DND-41 (cell line): Measurements from ENCODE around the gene UGT2B15.
"Not testable (repeated sequence)": the region's sequence is repeated elsewhere in the genome, so short reads cannot be mapped to it uniquely, and the experiment has no call there.

Source experiments
- ATAC-seq: fragments of 200-7000 bp; cut with Tn5 transposase; 3 replicates; pipeline ENCODE4 v1.9.1; 2021; ENCODE audit warnings: low read depth; ENCODE audit not compliant: insufficient read depth
- DNase-seq: peaks from one replicate; pipeline ENCODE4 v3.0.0-alpha.2; 2020
- H2AFZ ChIP-seq: 2 replicates; pipeline ENCODE4 v1.6.0; 2012; ENCODE audit warnings: low read depth, low read length
- H3K27ac ChIP-seq: 2 replicates; pipeline ENCODE4 v1.5.1; 2012; ENCODE audit warnings: low read length, inconsistent platforms
- H3K27me3 ChIP-seq: fragments of 200-600 bp; sonication (generic); 2 replicates; pipeline ENCODE4 v1.6.0; 2012; ENCODE audit warnings: low read length, mild to moderate bottlenecking, inconsistent platforms; ENCODE audit not compliant: insufficient read depth, poor library complexity
- H3K36me3 ChIP-seq: 2 replicates; pipeline ENCODE4 v1.5.1; 2012; ENCODE audit warnings: low read length, inconsistent platforms; ENCODE audit not compliant: insufficient read depth
- H3K4me1 ChIP-seq: 2 replicates; pipeline ENCODE4 v1.5.1; 2012; ENCODE audit warnings: mild to moderate bottlenecking, low read length; ENCODE audit not compliant: insufficient read depth
- H3K4me2 ChIP-seq: 2 replicates; pipeline ENCODE4 v1.6.0; 2012; ENCODE audit warnings: mild to moderate bottlenecking, moderate library complexity, low read length, inconsistent platforms; ENCODE audit not compliant: insufficient read depth
- H3K4me3 ChIP-seq, 2 experiments: fragments of 200-600 bp in 1 of 2; shearing (Covaris generic) in 1 of 2; 2 replicates each; pipeline ENCODE4 v1.5.1; 2012 to 2016; ENCODE audit warnings: inconsistent platforms in 2 of 2, low read length in 2 of 2, mild to moderate bottlenecking in 2 of 2, low read depth in 1 of 2, moderate library complexity in 1 of 2
- H3K79me2 ChIP-seq: 2 replicates; pipeline ENCODE4 v1.6.0; 2012; ENCODE audit warnings: low read length, inconsistent platforms; ENCODE audit not compliant: insufficient read depth
- H3K9ac ChIP-seq: 2 replicates; pipeline ENCODE4 v1.6.0; 2012; ENCODE audit warnings: low read depth, mild to moderate bottlenecking, inconsistent platforms, low read length, moderate library complexity
- H3K9me3 ChIP-seq: 2 replicates; pipeline ENCODE4 v1.5.1; 2012; ENCODE audit warnings: low read length, moderate library complexity, mild to moderate bottlenecking, inconsistent platforms; ENCODE audit not compliant: insufficient read depth, severe bottlenecking
- H4K20me1 ChIP-seq: 2 replicates; pipeline ENCODE4 v1.6.0; 2012; ENCODE audit warnings: low read length; ENCODE audit not compliant: insufficient read depth
- EZH2 ChIP-seq: IDR thresholded peaks from 3 replicates; pipeline ENCODE4 v1.6.1; 2012; ENCODE audit warnings: borderline replicate concordance, low read depth, mild to moderate bottlenecking, moderate library complexity, low read length, inconsistent platforms; ENCODE audit not compliant: severe bottlenecking
- TF ChIP-seq, protein P1 (sequence below): IDR thresholded peaks from 2 replicates; pipeline ENCODE4 v1.5.1; 2012; ENCODE audit warnings: borderline replicate concordance, low read length, moderate library complexity, mild to moderate bottlenecking; ENCODE audit not compliant: poor library complexity, severe bottlenecking; ENCODE audit errors: extremely low read depth

The UGT2B15 gene

GRCh38 chr4:68683034-68683433, 12.6 kb upstream of the UGT2B15 start:
- Histone ChIP-seq H3K4me3 (no peak overlapping the region), H3K9me3 (no peaks in the 10 kb centered on the region), H3K36me3 (no peaks in the 10 kb centered on the region), H3K4me2 (no peak overlapping the region), H2AFZ (no peak overlapping the region), H3K9ac (no peak overlapping the region), H3K27ac (no peak overlapping the region), H3K4me1 (no peaks in the 10 kb centered on the region), H4K20me1 (no peaks in the 10 kb centered on the region), H3K79me2 (no peaks in the 10 kb centered on the region), H3K27me3 (no peaks in the 10 kb centered on the region)
- DNase-seq (no peak), ATAC-seq (no peak)
- no peak for TF ChIP-seq EZH2
- TF ChIP-seq, protein P1, sequence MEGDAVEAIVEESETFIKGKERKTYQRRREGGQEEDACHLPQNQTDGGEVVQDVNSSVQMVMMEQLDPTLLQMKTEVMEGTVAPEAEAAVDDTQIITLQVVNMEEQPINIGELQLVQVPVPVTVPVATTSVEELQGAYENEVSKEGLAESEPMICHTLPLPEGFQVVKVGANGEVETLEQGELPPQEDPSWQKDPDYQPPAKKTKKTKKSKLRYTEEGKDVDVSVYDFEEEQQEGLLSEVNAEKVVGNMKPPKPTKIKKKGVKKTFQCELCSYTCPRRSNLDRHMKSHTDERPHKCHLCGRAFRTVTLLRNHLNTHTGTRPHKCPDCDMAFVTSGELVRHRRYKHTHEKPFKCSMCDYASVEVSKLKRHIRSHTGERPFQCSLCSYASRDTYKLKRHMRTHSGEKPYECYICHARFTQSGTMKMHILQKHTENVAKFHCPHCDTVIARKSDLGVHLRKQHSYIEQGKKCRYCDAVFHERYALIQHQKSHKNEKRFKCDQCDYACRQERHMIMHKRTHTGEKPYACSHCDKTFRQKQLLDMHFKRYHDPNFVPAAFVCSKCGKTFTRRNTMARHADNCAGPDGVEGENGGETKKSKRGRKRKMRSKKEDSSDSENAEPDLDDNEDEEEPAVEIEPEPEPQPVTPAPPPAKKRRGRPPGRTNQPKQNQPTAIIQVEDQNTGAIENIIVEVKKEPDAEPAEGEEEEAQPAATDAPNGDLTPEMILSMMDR = no peak

DNA sequence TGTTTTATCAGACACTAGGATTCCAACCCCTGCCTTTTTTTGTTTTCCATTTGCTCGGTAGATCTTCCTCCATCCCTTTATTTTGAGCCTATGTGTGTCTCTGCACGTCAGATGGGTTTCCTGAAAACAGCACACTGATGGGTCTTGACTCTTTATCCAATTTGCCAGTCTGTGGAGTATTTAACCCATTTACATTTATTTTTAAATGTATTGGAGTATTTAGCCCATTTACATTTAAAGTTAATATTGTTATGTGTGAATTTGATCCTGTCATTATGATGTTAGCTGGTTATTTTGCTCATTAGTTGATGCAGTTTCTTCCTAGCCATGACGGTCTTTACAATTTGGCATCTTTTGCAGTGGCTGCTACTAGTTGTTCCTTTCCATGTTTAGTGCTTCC, 10.8 kb upstream of the UGT2B15 start:
- H3K4me3 ChIP-seq, ATAC-seq, H3K79me2 ChIP-seq, H3K27ac ChIP-seq, H2AFZ ChIP-seq, H3K9ac ChIP-seq, H3K4me2 ChIP-seq, DNase-seq, H3K9me3 ChIP-seq, H3K4me1 ChIP-seq, H3K36me3 ChIP-seq, H4K20me1 ChIP-seq, H3K27me3 ChIP-seq: not testable (repeated sequence)

GRCh38 chr4:68673143-68673542, 2.7 kb upstream of the UGT2B15 start:
- Histone ChIP-seq H4K20me1 (no peaks in the 10 kb centered on the region), H3K4me3 (no peak overlapping the region), H3K9ac (no peak overlapping the region), H3K4me2 (no peak overlapping the region), H3K27ac (no peak overlapping the region), H3K9me3 (no peaks in the 10 kb centered on the region), H3K36me3 (no peaks in the 10 kb centered on the region), H3K79me2 (no peaks in the 10 kb centered on the region), H2AFZ (no peak overlapping the region), H3K4me1 (no peaks in the 10 kb centered on the region), H3K27me3 (no peaks in the 10 kb centered on the region)
- no peak for TF ChIP-seq EZH2
- TF ChIP-seq, protein P1 = no peak
- ATAC-seq (no peak), DNase-seq (no peak)

- not testable (repeated sequence) for H3K4me3 ChIP-seq, H3K9ac ChIP-seq, H3K27me3 ChIP-seq, ATAC-seq, H3K4me2 ChIP-seq, H3K79me2 ChIP-seq, H3K36me3 ChIP-seq, H4K20me1 ChIP-seq, H3K9me3 ChIP-seq, H2AFZ ChIP-seq, H3K4me1 ChIP-seq, H3K27ac ChIP-seq, DNase-seq
Measured at GRCh38 chr4:68671217-68671616, 765 bp upstream of the UGT2B15 start.

DNA sequence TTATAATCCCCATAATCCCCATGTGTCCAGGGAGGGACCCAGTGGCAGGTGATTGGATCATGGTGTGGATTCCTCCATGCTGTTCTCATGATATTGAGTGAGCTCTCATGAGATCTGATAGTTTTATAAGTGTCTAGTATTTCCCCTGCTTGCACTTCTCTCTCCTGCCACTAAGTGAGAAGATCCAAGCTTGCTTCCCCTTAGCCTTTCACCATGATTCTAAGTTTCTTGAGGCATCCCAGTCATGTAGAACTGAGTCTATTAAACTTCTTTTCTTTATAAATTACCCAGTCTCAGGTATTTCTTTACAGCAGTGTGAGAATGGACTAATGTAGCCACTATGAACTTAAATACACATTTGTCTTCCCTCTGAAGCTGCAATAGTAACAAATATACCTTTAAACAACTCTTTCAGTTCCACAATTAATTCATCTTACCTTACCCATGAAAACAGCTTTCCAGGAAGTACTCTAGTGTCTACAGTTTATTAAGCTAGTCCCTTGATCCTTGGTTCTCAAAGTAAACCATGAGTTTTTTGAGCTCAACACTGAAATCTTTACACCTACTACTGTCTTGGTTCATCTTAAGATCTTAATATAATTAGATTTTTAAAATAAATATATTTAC, 1.8 kb downstream of the UGT2B15 start:
- not testable (repeated sequence) for H3K9me3 ChIP-seq, H3K4me2 ChIP-seq, H3K79me2 ChIP-seq, H3K36me3 ChIP-seq, ATAC-seq, H4K20me1 ChIP-seq, H3K4me3 ChIP-seq, H3K27ac ChIP-seq, DNase-seq, H2AFZ ChIP-seq, H3K27me3 ChIP-seq, H3K9ac ChIP-seq, H3K4me1 ChIP-seq

DNA sequence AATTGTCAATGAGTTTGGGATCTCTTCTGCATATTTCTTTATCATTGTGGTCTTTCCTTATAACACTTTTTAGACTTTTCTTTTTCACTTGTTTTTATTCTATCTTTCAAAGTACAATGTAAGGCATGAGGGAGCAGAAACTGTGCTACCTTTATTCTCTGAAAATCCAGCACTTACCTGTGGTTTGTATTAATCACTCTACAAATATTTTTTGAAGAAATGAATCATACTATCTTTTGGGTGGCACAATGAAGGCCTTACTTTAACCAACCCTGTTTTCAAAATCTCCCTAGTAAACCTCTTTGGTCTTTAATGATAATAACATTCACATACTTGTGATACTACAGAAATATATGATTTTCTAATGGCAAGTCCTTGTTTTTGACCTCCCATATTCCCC, 2.9 kb downstream of the UGT2B15 start:
- not testable (repeated sequence) for H3K27ac ChIP-seq, H3K27me3 ChIP-seq, H3K4me2 ChIP-seq, H3K79me2 ChIP-seq, H4K20me1 ChIP-seq, H3K36me3 ChIP-seq, DNase-seq, ATAC-seq, H3K9ac ChIP-seq, H3K4me1 ChIP-seq, H3K4me3 ChIP-seq, H3K9me3 ChIP-seq, H2AFZ ChIP-seq

GRCh38 chr4:68664721-68665120, 5.7 kb downstream of the UGT2B15 start:
- not testable (repeated sequence) for H3K4me3 ChIP-seq, H3K27ac ChIP-seq, DNase-seq

More at GRCh38 chr4:68664721-68665120, 5.7 kb downstream of the UGT2B15 start:
- not testable (repeated sequence) for H3K9ac ChIP-seq, ATAC-seq, H3K36me3 ChIP-seq, H3K27me3 ChIP-seq, H3K4me1 ChIP-seq, H3K9me3 ChIP-seq, H2AFZ ChIP-seq, H3K4me2 ChIP-seq, H3K79me2 ChIP-seq, H4K20me1 ChIP-seq
